GM13977 (cell line): Measurements from ENCODE around the gene SAGE1.

ENCODE experiments used
- DNase-seq: peaks from one replicate; pipeline ENCODE4 v3.0.0; 2012; ENCODE audit warnings: low spot score
- CTCF ChIP-seq: IDR thresholded peaks from 2 replicates; pipeline ENCODE4 v1.5.1; 2012; ENCODE audit warnings: mild to moderate bottlenecking, control low read depth; ENCODE audit not compliant: insufficient read depth; ENCODE audit errors: extremely low read depth, missing control alignments
- in situ Hi-C: fragments of 300-500 bp; cut with MboI; formaldehyde crosslinking; loops from one replicate; pipeline ENCODE4 v1.12.0; 2022; ENCODE audit warnings: low sequenced_read_pairs, low pct_unique_long_range_greater_than_20kb, mixed read lengths, inconsistent platforms; ENCODE audit not compliant: unreplicated experiment

Gene SAGE1

GRCh38 chrX:135951291-135951690 is 57.8 kb downstream of the SAGE1 start:
- TF ChIP-seq CTCF, result no peak
- in situ Hi-C loops, result no loop called here
- no peak for DNase-seq
